Embryonic facial prominence (tissue), 1 donor: ENCODE measurements around the gene RAD9A.

Experiments used
- DNase-seq: peaks from one replicate; pipeline ENCODE4 v3.0.0-alpha.2; 2016; ENCODE audit errors: extremely low spot score

RAD9A gene

DNA sequence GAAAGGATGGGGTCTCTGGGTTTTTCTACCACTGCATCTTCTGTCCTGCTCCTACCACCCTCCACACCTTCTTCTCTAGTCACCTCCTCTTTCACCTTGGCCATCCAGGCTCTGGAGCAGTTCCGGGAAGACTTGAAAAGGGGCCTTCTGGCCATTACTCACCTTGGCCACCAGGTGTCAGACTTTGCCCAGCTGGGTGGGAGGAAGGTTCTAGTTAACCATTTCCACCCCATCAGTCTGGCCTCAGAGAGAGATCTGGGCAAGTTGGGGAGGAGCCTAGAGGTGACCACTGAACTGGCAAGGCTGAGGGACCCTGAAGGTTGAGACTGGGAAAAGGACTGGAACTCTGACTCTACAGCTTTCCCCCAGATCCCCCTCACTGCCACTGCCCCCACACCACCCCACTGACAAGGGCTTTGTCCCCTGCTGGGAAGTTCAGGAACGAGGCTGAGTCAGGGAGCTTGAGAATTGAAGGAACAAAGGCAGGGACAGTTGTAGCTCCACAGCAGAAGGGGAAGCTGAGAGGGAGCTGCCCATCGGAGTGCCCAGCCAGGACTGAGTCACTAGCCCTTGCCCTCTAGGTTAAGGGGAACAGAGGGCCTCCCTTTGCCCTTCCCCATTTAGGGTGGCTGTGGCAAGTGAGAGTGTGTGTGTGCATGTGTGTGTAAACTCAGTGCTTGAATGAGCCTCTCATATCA lies 34.8 kb upstream of the RAD9A start:
- no peak for DNase-seq

DNA sequence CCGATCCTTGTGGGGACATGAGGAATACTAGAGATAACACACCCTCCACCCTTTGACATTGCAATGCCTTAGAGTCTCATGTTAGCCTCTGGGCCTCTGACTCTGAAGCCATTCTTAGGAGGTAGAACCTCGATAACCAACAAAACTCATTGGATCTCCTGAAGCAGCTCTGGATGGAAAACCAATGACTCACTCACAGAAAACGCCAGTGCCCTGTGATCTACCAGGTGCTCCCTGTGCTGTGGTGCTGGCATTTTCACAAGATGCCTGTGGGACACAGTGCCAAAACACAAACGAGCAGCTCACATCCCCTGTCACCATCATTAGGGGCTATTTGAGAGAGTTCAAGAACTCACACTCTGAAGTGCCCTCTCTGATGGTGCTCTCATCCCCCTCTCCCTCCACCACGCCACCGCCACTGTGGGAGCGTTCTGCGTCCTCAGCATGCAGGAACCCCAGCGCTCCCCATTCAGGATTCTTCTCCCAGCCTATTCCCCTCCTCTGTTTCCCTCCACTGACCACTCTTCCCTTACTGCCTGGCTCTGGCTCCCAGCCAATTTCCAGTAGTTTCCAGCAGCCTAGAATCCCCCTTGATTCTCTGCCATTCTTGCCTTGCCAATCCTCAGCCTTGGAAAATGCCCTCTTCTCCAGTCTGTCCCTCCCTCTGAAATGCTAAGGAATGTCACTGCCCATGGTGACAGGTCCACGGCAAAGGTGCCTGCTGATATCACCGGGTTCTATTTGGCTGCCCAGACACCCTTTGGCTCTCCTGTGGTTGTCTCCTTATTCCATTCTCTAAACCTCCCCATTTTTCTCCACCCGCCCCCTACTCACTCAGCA lies 33.7 kb upstream of the RAD9A start:
- DNase-seq = no peak

DNA sequence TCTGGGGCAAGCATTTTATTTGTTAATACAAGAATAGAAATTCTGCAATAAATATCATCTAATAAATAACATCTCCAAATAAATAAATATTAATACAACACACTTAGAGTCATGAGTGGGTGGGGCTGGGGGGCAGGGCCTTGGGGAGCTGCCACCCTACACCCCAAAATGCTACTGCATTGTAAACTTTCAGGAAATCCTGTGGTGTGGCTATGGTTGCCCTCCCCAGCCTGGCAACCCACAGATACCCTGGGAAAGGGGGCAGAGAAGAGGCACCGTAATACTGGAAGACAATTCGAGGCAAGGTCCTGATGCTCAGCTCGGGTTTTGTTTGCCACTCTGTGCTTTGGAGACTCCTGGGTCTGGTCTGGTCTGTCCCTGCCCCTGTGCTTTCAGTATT lies 27.6 kb upstream of the RAD9A start:
- no peak for DNase-seq

DNA sequence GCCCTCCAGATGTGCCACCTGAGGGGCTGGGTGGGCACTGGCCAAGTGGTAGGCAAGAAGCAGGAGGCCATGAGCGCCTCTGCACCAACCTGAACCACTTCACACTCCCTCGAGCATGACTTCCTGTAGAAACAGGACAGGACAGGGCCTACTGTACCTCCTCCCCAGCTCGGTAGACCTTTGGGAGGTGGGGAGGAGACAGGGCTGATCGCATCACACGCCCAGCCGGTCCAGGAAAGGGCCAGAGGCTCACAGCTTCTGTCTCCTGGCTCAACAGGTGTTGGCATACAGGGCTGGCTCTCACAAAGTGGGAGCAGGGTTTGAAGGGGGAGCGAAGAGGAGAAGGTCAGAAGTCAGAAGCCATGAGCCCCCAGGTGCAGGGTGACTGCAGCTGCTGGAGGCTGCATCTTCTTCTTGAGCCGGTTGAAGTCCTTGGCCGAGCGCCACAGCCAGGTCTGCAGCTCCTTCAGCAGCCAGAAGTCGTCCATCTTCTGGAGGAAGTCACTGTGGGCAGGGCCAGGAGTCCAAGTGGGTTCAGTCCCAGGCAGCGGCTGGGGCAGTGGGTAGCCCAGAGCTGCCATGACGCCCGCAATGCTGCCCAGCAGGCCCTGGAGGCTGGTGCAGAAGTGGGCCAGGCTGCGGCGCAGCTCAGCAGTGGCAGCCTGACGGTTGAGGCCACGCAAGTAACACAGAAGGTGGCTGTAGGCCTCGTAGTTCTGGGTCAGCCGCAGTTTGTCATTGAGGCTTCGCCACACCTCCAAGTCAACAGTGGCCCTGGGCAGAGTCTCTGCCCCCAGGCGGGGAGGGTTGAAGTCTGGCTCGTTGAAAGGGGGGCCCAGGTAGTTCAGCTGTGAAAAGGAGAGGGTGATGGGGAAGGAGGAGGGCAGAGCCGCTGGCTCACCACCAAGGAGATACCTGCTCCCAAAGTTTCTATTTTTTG lies 26.7 kb upstream of the RAD9A start:
- DNase-seq = no peak

DNA sequence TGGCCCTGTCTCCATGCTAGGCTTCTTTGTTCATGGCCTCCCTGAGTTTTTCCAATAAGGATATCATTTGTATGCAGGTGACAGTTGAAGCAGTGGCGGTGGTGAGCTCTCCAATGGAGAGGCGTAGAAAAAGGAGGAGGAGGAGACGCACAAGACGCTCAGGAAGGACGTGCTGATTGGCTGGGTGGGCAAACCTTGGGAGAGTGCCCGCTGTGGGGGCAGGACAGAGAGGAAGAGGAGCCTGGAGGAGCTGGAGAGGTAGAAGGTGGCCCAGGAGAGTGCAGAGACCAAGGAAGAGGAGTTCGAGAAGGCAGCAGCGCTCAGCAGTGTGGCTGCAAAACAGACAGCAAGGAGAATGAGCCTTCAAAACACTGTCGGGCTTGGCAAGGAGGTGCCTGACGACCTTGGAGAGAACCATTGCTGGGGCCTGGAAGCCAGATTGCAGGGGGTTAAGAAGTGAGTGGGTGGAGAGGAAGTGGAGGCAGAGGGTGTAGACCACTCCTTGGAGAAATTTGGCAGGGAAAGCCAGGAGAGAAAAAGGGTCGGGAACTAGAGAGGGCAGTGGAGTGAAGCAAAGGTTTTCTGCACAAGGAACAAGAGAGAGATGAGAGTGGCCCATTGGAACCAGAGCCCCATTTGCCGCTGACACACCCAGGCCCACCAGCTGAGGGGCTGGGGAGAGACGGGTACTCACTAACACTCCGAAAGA lies 25.9 kb upstream of the RAD9A start:
- DNase-seq = no peak

DNA sequence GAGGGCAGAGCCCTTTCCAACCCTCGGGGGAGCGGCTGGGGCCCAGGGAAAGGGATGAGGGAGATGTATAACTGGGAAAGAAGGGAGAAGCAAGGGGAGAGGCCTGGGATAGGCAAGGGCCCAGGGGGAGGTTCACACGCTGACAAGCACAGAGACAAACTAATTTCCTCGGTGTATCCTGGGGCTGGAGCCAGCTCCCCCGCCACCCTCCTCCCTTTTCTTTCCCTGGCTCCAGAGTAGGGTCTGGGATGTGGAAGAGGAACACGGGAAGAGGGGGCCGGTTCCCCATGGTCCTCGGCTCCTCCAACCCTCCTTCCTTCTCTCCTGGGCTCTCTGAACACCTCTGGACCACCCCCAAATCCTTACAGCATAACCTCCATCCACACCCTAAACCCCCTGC lies 25.2 kb upstream of the RAD9A start:
- no peak for DNase-seq

DNA sequence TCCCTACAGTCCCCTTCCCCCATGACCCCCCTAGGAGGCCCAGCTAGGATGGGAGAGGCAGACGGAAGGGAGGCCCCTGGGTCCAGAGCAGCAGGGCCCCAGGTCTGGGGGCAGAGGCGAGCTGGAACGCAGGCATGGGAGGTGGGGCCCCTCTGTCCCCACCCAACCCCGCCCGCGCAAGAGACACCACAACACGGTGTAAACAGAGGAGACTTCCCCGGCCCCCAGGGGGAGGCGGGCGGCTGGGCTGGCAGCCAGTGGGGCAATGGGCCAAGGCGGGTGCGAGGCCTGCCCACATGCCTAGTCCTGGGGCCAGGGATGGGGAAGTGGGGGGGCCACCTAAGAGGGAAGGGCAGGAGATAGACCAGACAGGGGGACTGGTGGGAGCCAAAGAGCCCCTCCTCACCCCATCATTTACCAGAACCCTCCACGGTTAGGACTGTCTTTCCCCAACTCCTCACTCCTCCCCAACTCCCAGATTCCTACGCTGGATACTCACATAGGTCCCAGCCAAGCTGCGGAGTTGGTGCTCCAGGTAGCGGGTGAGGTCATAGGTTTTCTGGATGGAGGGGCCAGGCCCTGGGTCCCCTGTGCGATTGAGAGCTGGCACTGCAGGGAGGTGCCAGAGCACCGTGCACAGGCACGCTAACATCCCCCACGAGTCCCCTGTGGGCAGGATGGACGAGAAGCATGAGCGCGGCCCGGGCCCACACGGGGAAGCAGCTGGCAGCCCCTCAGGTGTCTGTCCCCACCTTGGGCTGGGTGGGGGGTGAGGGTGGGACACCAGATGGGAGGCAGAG lies 24.6 kb upstream of the RAD9A start:
- no peak for DNase-seq

DNA sequence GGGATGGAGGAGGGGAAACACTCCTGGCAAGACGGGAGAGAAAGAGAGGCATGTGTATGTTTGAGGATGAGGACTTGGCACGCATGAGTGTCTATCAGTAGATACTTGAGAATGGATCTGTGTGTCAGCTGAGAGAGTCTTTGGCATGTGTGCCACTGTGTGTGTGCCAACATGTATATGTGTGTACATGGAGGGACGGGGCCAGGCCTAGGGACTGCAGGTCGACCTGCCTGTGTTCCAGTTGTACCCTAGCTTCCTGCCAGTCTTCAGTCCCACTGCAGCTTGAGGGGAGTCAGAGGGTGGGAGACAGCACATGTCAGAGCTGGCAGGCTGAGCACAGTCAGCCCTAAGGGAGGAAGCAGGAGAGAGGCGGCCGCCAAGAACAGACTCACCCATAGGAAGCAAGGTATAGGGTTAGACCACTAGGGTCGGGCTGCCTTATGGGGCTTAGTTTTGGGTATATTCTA lies 24.0 kb upstream of the RAD9A start:
- no peak for DNase-seq

DNA sequence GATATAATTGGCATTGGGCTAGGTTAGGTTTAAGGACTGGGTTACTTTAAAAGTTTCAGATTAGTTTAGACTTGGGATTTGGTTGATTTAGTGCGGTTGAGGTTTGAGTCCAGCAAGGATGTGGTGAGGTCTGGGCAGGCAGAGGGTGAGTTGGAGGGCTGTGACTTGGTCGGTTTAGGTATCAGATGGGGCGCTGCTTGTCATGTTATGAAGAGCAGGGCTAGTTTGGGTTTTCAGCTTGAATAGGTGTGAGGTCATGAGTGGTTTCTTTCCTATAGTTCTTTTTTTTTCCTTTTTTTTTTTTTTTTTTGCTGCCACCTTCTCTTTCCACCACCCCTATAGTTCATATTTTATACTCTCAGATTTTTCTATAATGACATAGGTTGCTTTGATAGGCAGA lies 23.2 kb upstream of the RAD9A start:
- DNase-seq = no peak

DNA sequence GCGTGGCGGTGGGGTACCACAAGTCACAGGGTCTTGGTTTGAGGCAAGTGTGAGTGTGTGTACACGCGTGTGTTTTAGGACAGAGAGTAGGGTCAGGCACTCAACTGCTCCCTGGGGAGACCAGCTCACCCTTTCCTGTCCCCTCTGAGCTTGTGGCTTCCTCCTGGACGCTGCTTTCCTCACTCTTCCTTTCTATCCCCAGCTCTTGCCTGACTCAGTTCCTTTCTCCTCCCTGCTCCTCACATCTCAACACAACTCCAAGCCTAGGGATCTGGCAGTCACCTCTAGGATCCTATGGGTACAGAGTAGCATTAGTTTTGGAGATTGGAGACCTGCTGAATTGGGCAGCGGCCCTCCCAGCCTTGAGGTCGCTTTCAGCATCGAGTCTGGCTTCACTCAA lies 22.5 kb upstream of the RAD9A start:
- no peak for DNase-seq

DNA sequence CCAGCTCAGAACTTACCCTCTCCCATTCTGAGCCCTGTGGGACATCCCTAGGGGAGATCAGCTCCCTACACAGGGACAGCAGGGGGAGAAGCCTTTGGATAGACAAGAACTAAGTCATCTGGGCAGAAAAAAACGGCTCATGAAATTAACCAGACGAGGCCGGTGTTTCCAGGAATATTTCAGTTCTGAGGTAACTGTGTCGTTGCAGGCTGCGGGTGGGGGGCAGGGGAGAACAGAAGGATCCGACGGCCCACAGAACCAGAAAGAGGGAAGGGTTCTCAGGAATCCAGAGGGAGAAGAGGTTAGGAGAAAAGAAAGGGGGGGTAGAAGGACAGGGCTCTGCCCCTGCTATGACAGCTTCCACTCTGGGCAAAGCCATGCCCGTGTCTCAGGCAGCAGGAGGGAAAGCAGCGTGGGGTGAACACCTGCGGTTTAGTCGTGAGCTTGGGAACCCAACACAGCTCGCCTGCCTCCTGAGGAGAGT lies 21.9 kb upstream of the RAD9A start:
- DNase-seq = no peak

DNA sequence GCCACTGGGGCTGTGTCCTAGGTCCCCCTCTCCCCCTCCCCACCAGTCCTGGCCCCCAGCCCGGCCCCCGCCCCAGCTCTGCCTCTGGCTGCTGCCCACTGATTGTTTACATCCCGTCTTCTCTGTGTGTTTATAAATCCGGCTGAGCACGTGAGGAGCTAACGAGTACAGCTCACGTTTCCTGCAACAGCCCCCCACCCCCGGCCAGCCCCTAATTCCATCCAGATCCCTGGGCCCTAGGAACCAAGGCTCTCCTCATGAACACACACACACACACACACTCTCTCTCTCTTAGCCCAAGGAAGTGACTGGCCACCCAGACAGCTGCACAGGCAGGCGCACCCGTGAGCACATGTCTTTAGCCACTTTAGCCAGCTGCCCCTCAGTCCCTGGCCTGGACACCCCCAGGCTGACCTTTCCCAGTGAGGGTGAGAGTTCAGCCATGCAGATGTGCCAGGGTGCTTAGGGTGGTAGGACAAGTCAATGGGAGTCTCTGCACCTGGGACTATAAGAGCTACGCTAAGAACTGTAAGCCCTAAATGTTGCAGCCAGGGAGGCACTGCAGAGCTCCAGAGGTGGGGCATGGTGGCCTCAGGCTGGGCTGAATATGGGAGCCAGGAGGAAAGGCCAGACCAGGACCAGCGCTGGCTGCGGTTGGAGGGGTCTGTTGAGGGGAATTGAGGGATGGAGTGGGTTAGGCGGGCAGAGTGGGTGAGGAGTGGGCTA lies 21.3 kb upstream of the RAD9A start:
- no peak for DNase-seq

DNA sequence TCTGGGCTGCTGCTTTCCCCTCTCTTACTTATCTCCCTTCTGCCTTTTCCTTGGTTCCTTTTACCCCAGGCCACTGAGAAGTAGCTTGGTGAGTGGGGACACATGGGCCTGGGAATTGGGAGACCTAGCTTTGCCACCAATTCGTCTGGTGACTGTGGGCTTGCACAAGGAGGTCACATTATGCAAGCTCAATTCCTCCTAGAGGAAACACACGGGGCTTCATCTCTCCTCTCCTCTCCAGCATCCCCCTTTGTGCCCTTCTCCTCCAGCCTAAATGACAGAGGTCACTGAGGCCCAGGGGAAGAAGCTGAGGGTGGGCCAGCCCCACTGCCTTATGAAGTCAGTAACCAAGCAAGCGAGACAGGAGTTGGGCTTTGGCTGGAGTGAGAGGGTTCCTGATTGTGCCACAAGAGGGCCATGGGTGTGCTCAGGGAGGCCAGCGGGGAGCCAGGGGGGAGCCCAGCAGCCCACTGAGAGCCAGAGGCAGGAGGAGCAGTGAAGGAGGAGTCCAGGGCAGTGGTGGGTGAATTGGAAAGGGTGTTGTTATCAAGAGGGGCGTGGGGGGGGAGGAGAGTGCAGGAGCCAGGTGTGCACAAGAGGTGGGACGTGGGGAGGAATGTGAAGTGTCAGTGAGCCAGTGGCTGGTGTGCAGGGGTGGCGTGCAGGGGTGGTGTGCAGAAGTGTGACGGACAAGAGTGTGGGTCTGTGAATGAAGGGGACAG lies 20.4 kb upstream of the RAD9A start:
- DNase-seq = no peak

DNA sequence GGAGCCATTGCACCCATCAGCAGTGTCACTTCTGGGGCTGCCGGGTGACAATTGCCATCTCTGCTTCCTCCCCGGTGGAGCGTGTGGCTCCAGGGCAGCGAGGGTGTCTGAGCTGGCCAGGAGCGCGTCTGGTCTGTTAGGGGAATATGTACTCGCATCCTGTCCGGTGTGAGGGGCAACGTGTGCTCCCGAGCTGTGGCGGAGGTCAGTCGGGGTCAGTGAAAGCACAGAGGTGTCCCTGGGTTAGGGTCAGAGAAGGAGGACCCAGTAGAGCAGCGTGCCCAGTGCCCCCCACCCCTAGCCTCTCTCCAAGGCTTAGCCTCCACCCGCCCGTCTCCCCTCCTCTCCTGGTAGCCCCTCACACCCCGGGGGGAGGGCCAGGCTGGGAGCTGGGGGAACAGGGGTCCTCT lies 19.9 kb upstream of the RAD9A start:
- DNase-seq = no peak

DNA sequence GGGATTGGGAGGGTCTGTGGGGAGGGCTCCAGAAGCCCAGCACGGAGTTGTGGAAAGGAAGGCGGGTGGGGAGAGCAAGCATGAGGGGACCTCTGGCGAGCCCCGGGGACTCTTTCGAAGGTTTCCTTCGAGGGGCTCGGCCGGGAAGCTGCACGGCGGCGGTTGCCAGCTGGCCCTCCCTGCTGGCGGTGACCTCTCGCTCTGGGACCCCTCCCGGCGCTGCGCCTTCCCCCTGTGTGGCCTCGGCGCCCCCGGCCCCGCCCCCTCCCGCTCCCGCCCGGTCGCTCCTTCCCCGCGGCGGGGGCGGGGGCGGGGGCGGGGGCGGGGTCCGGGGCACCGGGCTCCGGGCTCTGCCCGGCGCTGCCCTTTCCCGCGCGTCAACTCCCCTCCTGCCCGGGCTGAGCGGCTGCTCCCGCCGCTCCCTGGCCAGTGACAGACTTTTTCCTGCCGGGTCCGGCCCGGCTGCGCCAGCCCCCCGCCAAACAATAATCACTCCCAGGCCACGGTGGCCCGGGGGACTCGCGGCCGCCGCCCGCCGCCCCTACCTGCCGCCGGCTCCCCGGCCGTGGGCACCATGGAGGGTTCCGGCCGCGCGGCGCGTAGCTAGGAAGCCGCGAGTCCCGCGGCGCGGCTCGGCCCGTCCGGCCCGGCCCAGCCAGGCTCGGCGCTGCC lies 19.3 kb upstream of the RAD9A start:
- no peak for DNase-seq

DNA sequence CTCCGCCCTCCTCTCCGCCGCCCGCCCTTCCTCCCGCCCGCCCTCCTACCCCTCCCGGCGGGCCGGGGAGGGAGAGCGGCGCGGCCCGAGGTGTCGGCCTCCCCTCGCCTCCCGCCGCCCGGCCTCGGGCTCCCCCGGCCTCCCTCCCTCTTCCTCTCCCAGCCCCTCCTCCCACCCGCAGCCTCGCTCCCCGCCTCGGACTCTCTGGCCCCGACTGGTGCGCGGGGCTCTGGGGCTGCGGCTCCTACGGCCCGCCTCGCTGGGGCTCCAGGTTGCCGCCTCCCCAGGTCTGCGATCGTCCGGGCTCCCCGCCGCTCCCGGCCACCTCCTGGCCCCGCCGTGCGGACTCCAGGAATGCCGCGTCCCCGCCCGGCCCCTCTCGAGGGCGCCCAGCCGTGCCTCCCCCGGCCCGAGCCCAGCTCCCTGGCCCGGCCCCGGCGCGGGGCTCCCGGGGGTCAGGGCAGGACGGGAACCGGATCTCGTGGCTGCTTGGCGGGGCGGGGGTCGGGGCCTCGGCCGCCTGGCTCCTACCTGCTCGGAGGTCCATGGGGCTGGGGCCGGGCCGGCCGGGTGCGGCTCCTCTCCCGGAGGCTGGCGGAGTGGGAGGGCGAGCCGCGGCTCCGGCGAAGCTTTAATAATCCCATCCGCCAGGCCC lies 18.7 kb upstream of the RAD9A start, which contains the start of gene CLCF1:
Gene CLCF1, minus strand, starts transcription at position 606 of the 655 bp plus-strand sequence. Its CDS starts 59 bp downstream, at position 547.
- DNase-seq = no peak

DNA sequence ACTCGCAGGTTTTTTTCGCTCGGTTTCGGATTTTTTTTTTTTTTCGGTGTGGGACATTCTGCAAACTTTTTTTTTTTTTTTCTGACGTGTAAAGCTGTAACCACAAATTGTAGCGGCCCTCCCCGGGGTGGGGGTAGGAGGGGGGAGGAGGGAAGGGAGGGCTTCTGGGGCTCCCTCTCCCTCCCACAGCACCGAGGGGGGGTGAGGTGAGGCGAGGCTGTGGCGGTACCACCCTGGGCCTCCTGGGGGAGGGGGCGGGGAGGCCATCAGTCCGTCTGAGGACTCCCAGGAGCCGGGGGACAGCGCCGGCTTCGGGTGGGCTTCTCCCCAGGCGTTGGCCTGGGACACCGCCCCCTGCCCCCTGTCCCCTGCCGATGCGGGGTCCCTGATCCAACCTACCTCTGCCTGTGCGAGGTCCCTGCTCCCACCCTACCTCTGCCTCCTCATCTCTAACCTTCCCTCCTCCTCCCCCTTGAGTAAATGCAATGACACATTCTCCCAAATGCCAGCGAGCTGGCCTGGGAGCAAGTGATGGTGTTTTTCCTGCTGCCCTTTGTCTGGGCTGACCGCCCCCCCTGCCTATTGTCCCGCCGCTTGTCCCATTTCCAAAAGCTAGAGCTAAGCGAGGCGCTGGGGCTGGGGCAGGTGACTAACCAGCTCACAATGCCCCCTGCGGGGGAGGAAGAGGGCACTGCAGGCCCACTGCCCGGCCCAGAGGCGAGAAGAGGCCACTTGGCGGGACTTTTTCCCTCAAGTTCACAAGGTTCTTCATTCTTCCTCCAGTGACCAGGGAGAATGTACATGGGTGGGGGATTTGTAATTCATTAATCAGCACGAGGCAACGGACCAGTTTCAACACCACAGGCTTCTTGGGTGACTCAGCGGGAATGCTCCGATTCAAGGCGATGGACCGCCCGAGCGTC lies 17.9 kb upstream of the RAD9A start:
- no peak for DNase-seq
